IMR-90 (cell line): ENCODE results near the gene USP51.
"Not testable (repeated sequence)": the region's sequence is repeated elsewhere in the genome, so short reads cannot be mapped to it uniquely, and the experiment has no call there.

Experiments used
- BHLHE40 ChIP-seq: fragments of 150-350 bp; IDR thresholded peaks from 2 replicates; pipeline ENCODE4 v1.6.1; 2016; ENCODE audit warnings: mild to moderate bottlenecking, low read depth, low read length
- CEBPB ChIP-seq: IDR thresholded peaks from 2 replicates; pipeline ENCODE4 v1.6.1; 2012; ENCODE audit warnings: low read depth, low read length, improper control_type of control experiment
- MAFK ChIP-seq: IDR thresholded peaks from 2 replicates; pipeline ENCODE4 v1.6.1; 2012; ENCODE audit warnings: low read depth, low read length, improper control_type of control experiment
- MXI1 ChIP-seq: IDR thresholded peaks from 2 replicates; pipeline ENCODE4 v1.6.1; 2012; ENCODE audit warnings: low read depth, mild to moderate bottlenecking, low read length, moderate library complexity, borderline replicate concordance
- POLR2A ChIP-seq: IDR thresholded peaks from 2 replicates; pipeline ENCODE4 v1.6.1; 2012; ENCODE audit warnings: mild to moderate bottlenecking, low read depth, low read length
- RAD21 ChIP-seq: IDR thresholded peaks from 2 replicates; pipeline ENCODE4 v1.6.1; 2012; ENCODE audit warnings: low read length, improper control_type of control experiment
- TF ChIP-seq, protein P1 (sequence below): conservative IDR thresholded peaks from 2 replicates; pipeline ENCODE4 v1.5.1; 2012; ENCODE audit warnings: mild to moderate bottlenecking, low read depth, low read length, improper control_type of control experiment

- TF ChIP-seq, protein P1, sequence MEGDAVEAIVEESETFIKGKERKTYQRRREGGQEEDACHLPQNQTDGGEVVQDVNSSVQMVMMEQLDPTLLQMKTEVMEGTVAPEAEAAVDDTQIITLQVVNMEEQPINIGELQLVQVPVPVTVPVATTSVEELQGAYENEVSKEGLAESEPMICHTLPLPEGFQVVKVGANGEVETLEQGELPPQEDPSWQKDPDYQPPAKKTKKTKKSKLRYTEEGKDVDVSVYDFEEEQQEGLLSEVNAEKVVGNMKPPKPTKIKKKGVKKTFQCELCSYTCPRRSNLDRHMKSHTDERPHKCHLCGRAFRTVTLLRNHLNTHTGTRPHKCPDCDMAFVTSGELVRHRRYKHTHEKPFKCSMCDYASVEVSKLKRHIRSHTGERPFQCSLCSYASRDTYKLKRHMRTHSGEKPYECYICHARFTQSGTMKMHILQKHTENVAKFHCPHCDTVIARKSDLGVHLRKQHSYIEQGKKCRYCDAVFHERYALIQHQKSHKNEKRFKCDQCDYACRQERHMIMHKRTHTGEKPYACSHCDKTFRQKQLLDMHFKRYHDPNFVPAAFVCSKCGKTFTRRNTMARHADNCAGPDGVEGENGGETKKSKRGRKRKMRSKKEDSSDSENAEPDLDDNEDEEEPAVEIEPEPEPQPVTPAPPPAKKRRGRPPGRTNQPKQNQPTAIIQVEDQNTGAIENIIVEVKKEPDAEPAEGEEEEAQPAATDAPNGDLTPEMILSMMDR: not testable (repeated sequence)
- TF ChIP-seq POLR2A, BHLHE40, RAD21, MXI1, MAFK, CEBPB: not testable (repeated sequence)
Measured at GRCh38 chrX:55513045-55513737, 23.5 kb upstream of the USP51 start.
